Activated CD4-positive, alpha-beta T cell treated with anti-CD3 and anti-CD28 coated beads for 48 hours (primary cell): Measurements from ENCODE around the gene TBC1D8.

Experiments
- DNase-seq: peaks from one replicate; pipeline ENCODE4 v3.0.0-alpha.2; 2020

TBC1D8 gene

DNA sequence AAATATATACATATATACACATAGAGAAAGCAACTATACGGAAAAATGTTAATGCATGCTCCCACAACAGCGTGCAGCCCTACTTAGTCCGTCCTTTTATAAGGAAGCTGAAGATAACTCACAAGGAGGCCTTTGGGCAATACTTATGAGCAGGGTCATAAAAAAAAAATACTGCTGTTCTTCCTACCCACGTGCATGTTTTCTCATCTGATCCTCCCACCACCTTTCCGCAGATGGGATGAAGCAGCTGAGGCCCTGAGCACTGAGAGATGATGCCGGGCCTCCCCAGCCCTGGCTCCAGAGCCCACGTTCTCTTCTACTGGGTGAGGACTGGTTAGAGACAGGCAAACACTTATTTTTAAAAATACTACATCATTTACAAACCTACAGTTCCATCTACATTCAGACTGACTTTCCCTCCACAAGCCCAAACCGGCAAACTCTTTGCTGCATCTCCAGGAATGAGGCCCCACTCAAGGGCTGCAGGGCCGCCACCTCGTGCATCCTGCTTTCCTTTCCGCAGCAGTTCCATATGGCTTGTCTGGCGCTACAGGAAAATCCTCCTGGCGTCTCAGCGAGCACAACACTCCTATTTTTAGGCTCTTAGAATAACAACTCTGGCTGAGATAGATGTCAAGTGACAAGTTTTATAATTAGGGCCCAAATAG, 41.6 kb downstream of the TBC1D8 start:
- no peak for DNase-seq

DNA sequence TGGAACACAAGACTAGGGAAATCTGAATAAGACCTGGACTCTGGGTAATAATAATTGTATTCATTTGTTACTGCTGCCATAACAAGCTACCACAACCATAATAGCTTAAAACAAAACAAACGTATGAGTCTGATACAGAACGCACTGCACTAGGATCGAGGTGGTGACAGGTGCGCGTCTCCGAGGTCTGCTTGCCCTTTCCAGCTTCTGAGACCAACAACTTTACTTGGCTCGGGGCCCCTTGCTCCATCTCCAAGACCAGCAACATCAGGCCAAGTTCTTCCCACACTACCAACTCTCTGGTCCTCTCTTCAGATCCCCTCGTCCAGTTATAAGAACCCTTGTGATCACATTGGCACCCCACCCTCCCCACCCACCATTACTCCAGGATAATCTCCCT, 42.8 kb downstream of the TBC1D8 start:
- DNase-seq = no peak

DNA sequence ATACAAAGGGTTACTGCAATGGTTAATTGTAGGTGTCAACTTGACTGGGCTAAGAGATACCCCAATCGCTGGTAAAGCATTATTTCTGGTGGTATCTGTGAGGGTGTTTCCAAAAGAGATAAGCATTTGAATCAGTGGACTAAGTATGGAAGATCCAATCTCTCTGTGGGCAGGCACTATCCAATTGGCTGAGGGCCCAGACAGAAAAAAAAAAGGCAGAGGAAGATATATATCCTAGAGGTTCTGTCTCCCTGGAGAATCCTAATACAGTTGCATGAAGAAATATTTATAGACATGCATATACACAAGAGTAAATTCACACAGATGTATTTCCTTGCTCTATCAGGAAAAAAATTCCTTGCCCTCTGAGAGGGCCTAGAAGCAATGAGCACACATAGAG, 43.9 kb downstream of the TBC1D8 start:
- DNase-seq = no peak

- DNase-seq = no peak
These were observed 44.6 kb downstream of the TBC1D8 start for GRCh38 chr2:101106453-101107181.

GRCh38 chr2:101105654-101106053, 45.5 kb downstream of the TBC1D8 start:
- DNase-seq = no peak

GRCh38 chr2:101097638-101098037, 53.5 kb downstream of the TBC1D8 start:
- DNase-seq = no peak

DNA sequence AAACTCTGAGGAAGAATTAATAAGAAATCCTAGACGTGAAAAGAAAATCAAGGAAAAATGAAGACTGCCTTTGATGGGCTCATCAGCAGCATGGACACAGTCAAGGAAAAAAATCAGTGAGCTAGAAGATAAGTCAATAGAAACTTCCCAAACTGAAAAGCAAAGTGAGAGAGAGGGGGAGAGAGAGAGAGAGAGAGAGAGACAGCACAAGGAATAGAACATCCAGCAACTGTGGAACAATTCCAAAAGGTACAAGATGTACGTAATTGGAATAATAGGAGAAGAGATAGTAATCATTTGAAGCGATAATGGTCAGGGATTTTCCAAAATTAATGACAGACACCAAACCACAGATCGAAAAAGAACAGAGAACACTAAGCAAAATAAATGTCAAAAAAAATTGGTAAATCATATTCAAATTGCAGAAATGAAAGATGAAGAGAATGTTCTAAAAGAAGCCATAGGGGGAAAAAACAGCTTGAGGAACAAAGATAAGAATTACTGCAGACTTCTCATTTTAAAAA, 54.5 kb downstream of the TBC1D8 start:
- DNase-seq = no peak

- no peak for DNase-seq
These were observed 56.8 kb downstream of the TBC1D8 start for GRCh38 chr2:101094351-101094750.

DNA sequence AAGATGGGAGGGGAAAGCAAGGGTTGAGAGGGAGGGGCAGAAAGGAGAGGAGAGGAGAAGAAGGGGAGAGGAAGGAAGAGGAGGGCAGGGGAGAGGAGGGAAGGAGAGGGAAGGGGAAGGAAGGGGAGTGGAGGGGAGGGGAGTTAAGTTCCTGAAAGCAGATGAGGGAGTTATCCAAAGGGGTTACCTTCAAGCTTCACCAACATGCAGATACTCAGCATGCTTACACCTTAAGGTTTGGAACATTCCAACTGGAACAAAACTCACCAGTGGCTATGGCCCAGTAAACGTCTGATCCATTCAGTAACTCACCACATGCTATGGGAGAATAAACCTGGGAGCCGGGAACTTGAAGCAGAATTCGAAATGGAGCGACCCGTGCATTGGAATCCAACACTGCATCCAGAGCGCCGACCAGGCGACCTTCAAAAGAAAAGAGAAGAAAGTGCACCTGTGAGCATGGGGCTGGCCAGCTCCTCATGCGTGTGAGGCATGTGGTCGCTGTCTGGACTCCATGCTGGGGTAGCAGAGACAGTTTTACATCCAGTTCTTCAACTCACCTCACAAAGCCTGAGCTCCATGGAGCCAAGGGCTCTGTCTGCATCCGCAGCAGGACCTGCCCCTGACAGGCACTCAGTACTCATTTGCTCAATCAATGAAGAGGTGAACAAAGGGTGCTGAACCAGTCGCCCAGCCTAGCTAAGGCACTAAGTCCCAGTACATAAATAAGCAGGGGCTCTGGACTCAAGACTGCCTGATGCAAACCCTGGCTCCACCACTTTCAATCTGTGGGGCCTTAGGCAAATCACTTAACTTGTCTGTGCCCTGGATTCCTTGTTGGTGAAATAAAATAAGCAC, 61.0 kb downstream of the TBC1D8 start:
- no peak for DNase-seq

DNA sequence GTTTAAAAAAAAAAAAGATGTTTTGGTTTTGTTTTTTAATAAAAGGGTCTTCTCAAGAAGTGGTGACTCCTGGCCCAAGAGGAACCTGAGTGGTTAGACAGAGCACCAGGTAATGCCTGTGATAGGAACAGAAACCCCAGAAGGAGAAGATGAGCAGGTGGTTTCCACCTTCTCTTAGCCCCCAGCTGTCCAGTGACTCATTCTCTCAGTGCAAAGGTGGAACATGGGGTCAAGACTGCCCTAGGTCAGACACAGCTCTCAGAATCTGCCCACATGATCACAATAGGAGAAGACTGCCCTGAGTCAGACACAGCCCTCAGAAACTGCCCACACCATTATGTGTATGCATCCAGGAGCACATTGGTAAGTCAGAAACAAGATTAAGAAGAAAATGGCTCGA, 61.8 kb downstream of the TBC1D8 start:
- peak; percentile 11 for DNase-seq

- DNase-seq = no peak
These were observed 63.5 kb downstream of the TBC1D8 start for GRCh38 chr2:101087638-101088037.

GRCh38 chr2:101083613-101084012, 67.6 kb downstream of the TBC1D8 start:
- DNase-seq = no peak

DNA sequence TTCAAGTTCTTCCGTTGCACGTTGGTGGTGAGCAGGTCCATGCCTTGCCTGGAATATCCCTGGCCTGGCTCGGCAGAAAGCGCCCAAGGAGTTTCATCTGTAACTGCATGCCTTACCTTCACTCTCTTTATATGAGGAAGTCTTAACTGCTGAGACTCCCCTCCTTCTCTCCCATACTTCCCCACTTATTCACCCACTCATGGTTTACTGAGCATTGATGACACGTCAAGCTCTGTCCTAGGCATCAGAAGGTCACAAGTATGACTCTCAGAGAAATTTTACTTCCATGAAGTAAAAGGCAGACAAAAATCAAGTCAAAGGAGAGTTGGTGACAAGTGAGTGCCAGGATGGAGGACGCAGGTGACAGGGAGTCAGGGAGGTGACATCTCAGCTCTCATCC, 68.2 kb downstream of the TBC1D8 start:
- no peak for DNase-seq

DNA sequence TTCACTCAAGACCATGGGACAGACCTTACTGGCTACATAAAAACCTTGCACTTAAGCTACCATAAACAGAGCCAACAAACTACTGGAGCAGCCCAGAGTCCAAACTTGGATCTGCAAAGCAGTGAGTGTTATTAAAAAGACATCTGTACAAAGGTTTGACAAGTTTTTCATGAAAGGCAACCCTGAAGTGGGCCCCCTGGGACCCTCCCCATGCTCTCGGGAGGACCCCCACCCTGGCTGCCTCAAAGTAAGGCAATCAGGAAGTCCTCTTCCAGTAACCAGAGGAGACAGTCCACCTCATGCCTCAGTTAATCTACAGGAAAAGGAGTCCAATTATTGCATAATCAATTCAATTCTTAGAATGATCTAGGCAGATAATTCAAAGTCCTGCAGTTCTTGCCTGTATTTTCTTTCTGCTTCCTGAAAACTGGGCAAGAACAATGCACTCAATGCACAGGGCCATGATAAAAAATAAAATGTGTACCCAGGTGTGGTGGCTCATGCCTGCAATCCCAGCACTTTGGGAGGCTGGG, 69.7 kb downstream of the TBC1D8 start:
- no peak for DNase-seq

GRCh38 chr2:101080211-101081068, 70.7 kb downstream of the TBC1D8 start:
- DNase-seq = no peak

DNA sequence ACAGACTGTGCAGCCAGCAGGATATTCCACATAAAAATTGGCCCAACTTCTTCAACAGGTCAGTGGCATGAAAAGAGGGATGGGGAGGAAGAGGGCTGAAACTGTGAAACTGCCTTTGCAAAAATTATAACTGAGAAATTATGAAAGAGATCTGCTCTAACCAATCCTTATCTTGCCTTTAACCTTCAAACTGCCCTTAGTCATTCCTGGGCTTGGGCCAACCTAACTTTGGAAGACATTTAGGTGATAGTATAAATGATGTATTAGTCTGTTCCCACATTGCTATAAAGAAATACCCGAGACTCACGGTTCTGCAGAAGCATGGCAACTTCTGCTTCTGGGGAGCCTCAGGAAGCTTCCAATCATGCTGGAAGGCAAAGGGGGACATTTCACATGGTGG, 74.6 kb downstream of the TBC1D8 start:
- no peak for DNase-seq

DNA sequence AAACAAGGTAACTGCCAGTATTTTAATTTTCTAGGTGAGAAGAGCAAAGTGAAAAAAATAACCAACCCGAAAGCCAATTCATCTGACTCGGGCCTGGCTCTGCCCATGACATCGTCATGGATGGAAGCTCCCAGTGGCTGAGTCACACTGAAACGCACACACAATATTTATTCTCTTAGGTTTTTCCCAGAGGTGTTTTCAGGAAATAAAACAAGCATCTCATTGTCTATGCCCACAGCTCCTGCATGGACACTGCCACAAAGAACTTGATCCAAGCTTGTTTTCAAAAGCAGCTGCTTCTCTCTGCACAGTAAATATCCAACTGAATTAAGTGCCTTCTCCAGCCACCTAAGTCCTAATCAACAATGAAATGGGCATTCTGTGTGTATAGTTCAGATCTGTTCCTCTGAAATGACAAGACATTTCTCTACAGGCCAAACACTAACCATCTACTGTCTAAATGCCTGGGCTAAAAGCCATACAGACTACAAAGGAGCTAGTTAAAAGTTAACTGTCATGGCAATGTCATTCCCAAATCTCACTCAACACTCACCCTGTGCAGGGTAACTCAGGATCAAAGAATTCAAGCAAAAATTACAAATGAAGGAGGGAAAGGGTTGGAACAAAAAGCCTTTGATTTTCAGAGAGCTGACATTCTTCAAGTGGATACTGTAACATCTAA, 86.2 kb downstream of the TBC1D8 start:
- DNase-seq = no peak

DNA sequence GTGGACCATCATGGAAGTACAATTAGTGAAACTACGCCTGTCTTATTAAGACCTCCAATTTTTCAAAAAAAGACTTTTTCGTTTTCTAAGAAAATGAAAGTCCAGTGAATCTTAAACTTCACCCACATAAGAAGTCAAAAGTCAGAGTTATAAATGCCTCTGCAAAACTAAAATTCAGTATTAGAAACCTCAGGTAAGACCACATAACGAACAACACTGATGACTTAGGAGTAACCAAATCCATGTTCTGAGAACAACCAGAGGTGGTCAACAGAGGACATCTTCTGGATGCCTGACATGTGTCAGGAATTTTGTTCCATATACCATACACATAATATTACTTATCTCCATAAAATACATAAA, 86.7 kb downstream of the TBC1D8 start:
- no peak for DNase-seq

DNA sequence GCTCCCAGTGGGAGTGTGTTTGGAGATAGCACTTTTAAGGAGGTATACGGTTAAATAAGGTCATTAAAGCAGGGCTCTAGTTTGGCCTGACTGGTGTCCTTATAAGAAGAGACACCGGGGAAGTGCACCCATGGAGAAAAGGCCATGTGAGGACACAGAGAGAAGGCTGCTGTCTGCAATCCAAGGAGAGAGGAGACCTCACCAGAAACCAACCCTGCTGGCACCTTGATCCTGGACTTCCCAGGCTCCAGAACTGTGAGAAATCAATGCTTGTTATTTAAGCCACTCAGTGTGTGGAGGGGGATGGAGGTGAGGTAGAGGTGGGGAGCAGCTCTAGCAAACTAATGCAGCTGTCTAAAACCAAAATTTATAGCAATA, 87.1 kb downstream of the TBC1D8 start:
- no peak for DNase-seq

DNA sequence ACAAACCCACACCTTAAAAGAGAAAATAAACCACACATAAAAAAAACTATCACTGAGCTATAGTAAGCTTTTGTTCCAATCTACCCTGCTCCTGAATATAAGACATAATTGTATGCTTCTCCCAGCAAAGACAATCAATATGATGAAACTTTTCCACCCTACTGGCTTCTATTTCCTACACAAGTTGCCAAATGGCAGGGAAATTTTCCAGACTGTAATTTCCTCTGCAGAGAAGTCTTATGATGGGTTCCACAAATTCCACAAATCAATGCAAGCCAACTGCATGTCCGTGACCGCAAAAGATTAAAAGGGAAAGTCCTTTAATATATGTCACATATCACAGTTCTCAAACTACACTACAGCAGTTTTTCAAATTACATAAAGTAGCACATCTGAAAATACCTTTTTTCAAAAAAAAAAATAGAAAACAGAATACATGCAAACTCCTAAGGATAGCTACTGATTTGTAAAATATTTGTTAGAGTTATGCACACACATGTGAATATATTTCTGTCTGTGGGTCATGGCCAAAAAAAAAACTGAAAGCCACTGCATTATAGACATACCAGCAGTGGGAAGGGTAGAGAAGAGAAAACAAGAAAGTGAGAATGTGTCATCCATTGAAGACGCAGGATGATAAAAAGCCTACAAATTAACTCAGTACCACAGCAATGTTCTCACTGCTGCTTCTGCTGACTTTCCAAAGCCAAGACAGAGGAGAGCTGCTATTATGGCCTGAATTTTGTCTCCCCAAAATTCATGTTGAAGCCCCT, 87.6 kb downstream of the TBC1D8 start:
- no peak for DNase-seq

GRCh38 chr2:101058386-101058785, 92.8 kb downstream of the TBC1D8 start:
- DNase-seq = no peak
